ENCODE results near the gene FDCSP. TPM values are rescaled to one million over a fixed set of nuclear protein-coding genes. Genes with fewer than 3 reads are reported as not detected.

FDCSP gene
- total and polyA plus RNA-seq, 2 of the 13 experiments (the other 11 are each of a cell fraction or from before 2014, with no cell fraction given), result not detected

DNA sequence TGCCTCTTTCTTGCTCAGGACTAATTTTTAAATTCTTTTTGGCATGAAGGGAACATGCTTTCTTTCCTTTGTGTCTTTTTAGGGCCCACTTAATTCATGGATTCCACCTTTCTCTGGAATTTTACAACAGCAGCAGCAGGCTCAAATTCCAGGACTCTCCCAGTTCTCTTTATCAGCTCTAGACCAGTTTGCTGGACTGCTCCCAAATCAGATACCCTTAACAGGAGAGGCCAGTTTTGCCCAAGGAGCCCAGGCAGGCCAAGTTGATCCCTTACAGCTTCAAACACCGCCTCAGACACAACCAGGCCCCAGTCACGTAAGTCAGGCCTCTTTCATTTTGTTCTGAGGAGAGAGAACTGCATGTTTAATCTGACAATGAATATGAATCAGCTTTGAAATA, 28.1 kb upstream of the FDCSP start (continued):
- TF ChIP-seq E2F2 (CRISPR knock-in tag; IDR thresholded peaks at IDR 0.05; ENCODE audit: borderline replicate concordance) (no peak), ZMYM4 (CRISPR knock-in tag; IDR thresholded peaks at IDR 0.05) (peak; percentile 81), ZNF761 (CRISPR knock-in tag; conservative IDR thresholded peaks at IDR 0.05) (no peak), NR2F2 (IDR thresholded peaks at IDR 0.05; ENCODE audit: borderline replicate concordance, low read depth) (no peak), ZNF451 (CRISPR knock-in tag; IDR thresholded peaks at IDR 0.05) (no peak), ZBTB42 (CRISPR knock-in tag; IDR thresholded peaks at IDR 0.05) (no peak), ZNF775 (CRISPR knock-in tag; IDR thresholded peaks at IDR 0.05; ENCODE audit: borderline replicate concordance) (no peak), NFYB (CRISPR knock-in tag; IDR thresholded peaks at IDR 0.05) (no peak), HOXA3 (CRISPR knock-in tag; IDR thresholded peaks at IDR 0.05) (0 out of 2 replicates have a peak, but pooled peaks have one; percentile 39), ZNF614 (CRISPR knock-in tag; IDR thresholded peaks at IDR 0.05; ENCODE audit: borderline replicate concordance) (no peak), ZNF672 (CRISPR knock-in tag; IDR thresholded peaks at IDR 0.05) (no peak), POGK (CRISPR knock-in tag; conservative IDR thresholded peaks at IDR 0.05) (no peak), SAFB2 (CRISPR knock-in tag; IDR thresholded peaks at IDR 0.05; ENCODE audit: borderline replicate concordance, low read depth) (no peak), MED1 (CRISPR knock-in tag; IDR thresholded peaks at IDR 0.05) (0 out of 2 replicates have a peak, but pooled peaks have one; percentile 16), SIX4 (CRISPR knock-in tag; IDR thresholded peaks at IDR 0.05) (no peak), FOSL2 (CRISPR knock-in tag; IDR thresholded peaks at IDR 0.05) (no peak)
- TF ChIP-seq, protein P1, sequence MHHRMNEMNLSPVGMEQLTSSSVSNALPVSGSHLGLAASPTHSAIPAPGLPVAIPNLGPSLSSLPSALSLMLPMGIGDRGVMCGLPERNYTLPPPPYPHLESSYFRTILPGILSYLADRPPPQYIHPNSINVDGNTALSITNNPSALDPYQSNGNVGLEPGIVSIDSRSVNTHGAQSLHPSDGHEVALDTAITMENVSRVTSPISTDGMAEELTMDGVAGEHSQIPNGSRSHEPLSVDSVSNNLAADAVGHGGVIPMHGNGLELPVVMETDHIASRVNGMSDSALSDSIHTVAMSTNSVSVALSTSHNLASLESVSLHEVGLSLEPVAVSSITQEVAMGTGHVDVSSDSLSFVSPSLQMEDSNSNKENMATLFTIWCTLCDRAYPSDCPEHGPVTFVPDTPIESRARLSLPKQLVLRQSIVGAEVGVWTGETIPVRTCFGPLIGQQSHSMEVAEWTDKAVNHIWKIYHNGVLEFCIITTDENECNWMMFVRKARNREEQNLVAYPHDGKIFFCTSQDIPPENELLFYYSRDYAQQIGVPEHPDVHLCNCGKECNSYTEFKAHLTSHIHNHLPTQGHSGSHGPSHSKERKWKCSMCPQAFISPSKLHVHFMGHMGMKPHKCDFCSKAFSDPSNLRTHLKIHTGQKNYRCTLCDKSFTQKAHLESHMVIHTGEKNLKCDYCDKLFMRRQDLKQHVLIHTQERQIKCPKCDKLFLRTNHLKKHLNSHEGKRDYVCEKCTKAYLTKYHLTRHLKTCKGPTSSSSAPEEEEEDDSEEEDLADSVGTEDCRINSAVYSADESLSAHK (CRISPR knock-in tag; IDR thresholded peaks at IDR 0.05; ENCODE audit: borderline replicate concordance), result no peak
- TF ChIP-seq, protein P2, sequence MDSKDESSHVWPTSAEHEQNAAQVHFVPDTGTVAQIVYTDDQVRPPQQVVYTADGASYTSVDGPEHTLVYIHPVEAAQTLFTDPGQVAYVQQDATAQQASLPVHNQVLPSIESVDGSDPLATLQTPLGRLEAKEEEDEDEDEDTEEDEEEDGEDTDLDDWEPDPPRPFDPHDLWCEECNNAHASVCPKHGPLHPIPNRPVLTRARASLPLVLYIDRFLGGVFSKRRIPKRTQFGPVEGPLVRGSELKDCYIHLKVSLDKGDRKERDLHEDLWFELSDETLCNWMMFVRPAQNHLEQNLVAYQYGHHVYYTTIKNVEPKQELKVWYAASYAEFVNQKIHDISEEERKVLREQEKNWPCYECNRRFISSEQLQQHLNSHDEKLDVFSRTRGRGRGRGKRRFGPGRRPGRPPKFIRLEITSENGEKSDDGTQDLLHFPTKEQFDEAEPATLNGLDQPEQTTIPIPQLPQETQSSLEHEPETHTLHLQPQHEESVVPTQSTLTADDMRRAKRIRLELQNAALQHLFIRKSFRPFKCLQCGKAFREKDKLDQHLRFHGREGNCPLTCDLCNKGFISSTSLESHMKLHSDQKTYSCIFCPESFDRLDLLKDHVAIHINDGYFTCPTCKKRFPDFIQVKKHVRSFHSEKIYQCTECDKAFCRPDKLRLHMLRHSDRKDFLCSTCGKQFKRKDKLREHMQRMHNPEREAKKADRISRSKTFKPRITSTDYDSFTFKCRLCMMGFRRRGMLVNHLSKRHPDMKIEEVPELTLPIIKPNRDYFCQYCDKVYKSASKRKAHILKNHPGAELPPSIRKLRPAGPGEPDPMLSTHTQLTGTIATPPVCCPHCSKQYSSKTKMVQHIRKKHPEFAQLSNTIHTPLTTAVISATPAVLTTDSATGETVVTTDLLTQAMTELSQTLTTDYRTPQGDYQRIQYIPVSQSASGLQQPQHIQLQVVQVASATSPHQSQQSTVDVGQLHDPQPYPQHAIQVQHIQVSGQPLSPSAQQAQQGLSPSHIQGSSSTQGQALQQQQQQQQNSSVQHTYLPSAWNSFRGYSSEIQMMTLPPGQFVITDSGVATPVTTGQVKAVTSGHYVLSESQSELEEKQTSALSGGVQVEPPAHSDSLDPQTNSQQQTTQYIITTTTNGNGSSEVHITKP (CRISPR knock-in tag; IDR thresholded peaks at IDR 0.05; ENCODE audit: low read depth), result no peak

Data from HepG2 (cell line).